Hematopoietic multipotent progenitor cell treated with erythropoietin and hydrocortisone succinate and interleukin-3 and kit ligand, for 17 days (in vitro differentiated cells): ENCODE data around the gene MAP2.

Source experiments
- DNase-seq: peaks from one replicate; pipeline ENCODE4 v3.0.0-alpha.2; 2015; ENCODE audit warnings: low spot score

The MAP2 gene

GRCh38 chr2:209721497-209721896, 297.6 kb downstream of the MAP2 start:
- no peak for DNase-seq

- no peak for DNase-seq
Measured at GRCh38 chr2:209726311-209726710, 302.5 kb downstream of the MAP2 start.

DNA sequence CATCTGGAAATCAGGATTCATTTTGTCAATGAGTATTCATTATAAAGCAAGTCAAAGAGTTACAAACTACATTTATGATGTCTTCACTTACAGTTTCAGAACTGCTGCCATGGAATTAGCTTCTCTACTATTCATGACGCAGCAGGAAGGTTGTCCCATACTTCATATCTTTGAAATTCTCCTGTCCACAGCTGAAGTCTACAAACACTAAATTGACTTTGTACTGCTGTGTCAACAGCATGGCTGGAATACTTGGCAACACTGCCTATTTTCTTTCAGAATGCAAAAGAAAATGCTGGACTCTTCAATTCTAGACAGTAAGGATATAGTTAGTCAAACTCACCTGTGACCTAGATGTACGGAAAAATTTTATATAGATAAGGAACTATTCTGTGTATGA, 303.2 kb downstream of the MAP2 start:
- DNase-seq: no peak

- DNase-seq: no peak
Measured at GRCh38 chr2:209734805-209735204, 311.0 kb downstream of the MAP2 start.

DNA sequence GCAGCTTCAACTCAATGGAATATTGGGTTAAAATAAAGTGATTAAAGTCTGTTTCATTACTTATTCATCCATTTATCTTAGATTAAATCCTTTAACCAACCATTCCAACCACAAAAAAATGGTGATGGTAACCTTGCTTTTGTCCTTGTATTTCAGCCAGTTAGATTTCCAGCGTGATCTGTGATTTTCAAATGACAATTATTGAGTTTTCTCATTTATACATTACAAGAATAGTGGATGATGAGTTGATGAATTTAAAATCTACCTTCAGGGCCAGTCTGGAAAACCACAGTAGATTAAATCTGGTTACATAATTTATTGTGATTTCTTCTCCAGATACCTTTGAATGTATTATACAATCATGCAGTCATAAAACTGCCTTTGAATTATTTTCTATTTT, 318.1 kb downstream of the MAP2 start:
- no peak for DNase-seq

GRCh38 chr2:209753020-209753419, 329.2 kb downstream of the MAP2 start:
- no peak for DNase-seq

DNA sequence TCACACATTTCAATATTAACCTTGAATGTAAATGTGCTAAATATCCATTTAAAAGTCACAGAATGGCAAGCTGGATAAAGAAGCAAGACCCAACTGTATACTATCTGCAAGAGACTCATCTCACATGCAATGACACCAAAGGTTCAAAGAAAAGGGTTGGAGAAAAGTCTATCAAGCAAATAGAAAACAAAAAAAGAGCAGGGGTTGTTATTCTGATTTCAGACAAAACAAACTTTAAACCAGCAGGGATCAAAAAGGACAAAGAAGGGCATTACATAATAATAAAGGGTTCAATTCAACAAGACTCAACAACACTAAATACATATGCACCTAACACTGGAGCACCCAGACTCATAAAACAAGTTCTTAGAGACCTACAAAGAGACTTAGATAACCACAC, 333.3 kb downstream of the MAP2 start:
- DNase-seq: no peak

DNA sequence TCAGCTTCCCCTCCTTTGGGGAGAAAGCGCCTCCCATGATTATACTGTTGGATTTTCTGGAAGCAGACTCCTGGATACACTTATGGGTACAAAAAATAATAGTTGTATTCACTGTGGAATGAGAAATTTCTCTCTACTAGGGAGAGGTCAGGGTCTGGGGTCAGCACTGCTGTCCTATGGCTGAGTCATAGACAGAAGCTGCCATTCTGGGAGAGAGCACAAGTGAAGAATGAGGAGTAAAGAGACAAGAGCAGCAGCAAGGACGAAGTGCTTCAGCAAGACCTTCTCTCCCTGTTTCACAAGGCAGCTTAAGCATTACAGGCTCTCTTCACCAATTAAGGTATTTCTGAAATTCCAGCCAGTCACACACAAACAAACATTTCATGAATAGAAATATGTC, 337.7 kb downstream of the MAP2 start:
- no peak for DNase-seq

- no peak for DNase-seq
Measured at GRCh38 chr2:209762563-209762962, 338.7 kb downstream of the MAP2 start.

- DNase-seq: no peak
Measured at GRCh38 chr2:209763106-209763505, 339.3 kb downstream of the MAP2 start.

- DNase-seq: no peak
Measured at GRCh38 chr2:209766613-209767012, 342.8 kb downstream of the MAP2 start.

DNA sequence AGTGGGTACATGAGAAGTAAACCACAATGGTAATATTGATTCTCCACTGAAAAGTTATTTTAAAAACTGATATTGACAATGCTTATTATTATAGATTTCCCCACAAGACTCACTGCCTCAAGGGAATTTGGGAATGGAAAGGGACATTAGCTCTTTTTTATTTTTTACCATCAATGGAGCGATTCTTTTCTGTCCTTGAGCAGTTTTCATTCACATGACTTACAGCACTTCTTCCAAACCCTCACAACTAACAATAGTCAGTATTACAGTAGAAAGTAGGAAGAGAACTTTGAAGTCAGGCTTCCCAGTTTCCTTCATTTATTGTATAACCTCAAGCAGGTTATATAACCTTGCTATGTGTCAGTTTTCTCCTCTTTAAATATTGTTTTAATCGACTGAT, 343.5 kb downstream of the MAP2 start:
- no peak for DNase-seq

DNA sequence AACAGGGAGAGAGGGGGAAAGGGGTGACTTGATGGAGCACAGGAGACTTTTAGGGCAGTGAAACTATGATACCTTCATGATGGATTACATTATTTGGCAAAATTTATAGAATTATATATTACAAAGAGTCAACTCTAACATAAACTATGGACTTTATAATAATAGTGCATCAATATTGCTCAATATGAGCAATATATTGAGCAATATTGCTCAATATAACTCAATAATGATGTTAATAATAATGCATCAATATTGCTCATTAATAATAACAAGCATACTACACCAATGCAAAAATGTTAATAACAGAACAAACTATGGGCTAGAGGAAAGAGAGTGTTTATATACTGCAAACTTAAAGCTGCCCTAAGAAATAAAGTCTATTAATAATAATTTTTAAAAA, 344.7 kb downstream of the MAP2 start:
- no peak for DNase-seq

DNA sequence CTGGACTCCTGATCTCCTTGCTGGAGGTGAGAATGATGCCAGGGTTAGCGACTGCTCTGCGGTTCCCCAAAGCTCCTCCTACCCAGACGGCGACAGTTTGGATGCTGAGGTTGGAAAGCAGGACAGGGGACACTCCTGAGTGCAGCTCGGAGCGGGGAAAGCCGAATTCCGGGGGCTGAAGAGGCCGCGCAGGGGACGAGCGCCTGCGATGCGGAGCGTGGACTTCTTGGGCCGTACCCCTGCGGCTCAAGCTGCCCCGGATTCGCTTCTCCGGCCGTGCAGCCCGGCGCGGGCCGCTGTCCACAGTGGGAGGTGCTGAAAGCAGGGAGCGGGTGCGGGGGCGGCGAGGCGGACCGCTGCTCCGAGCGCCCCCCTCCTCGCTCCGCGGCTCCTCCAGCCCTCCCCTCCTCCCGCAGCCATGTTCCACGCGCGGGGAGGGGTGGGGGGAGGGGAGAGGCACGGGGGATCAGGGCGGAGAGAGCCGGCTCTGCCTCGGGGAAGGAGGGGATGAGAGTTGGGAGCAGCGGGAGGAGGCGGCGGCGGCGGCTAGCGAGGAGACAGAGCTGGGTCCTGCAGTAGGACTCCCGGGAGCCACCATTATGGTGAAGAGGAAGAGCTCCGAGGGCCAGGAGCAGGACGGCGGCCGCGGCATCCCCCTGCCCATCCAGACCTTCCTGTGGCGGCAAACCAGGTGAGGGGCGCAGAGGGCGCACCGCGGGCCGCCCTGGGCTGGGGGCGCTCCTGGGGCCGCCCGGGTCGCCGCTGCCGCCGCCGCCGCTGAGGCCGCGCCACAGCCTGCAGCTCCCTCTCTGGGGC, 347.8 kb downstream of the MAP2 start, which contains the start of gene UNC80:
Gene UNC80 (plus strand): TSS at position 359 of the 816 bp plus-strand sequence. CDS start 241 bp downstream, at position 600.
- DNase-seq: no peak

DNA sequence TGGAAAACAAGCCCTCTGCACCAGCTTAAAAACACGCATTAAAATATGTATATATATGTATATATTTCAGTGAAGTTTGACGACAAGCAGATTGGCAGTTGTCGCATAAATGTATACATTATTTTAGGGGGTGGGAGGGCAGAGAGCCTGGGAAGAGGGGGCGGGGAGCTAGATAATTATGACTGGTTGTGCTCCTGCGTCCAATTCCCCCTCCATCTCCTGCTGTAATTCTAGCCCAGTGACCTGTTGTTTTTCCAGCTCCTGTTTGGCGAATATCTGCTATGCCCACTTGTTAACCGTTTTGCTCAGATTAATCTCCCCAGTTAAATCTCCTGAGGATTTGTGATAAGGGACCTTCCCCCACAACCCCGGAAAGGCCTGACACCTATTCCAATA, 348.4 kb downstream of the MAP2 start:
- DNase-seq: no peak

DNA sequence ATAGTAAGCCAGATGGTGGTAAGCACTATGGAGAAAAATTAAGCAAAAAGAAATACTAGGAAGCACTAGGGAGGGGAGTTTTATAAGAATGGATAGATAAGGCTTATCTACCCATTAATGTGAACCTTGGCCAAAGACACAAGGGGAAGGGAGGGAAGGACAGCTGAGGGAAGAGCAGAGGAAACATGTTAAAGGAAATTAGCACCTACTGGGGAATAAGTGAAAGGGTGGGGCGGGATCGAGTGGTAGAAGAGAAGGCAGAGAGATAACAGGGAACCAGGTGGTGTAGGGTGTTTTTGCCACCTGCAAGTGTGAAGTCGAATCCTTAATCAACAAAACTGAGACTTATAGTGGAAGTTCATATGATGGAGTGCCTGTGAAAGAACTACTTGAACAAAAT, 349.5 kb downstream of the MAP2 start:
- no peak for DNase-seq
